Adipose tissue (tissue), 3 donors: ENCODE measurements around the gene RCSD1. TPM values are rescaled to one million over a fixed set of nuclear protein-coding genes. Genes with fewer than 3 reads are reported as not detected.

ENCODE experiments used
- H3K27ac ChIP-seq: one replicate; pipeline ENCODE4 v1.5.1; 2013; ENCODE audit warnings: low read depth, low read length
- WGBS, 3 donors: extraction: QIAGEN DNeasy Blood & Tissue Kit; methylation state at CpG; one replicate each; pipeline ENCODE4 v1.1.7; 2013; 5-methylcytosine and 5-hydroxymethylcytosine counted together
- polyA plus RNA-seq, 3 donors: library from polyadenylated mRNA; stranded (reverse); fragments of 200-250 nt; gene quantifications; one replicate each; pipeline ENCODE4 v1.2.3, GENCODE V29; 2013
- donor health status: healthy with polysubstance abuse.
- donor health status: Bipolar disorder and iron deficiency.
- donor health status: healthy.

Gene RCSD1
- polyA plus RNA-seq, 3 donors, result 2.2 to 13.5 (median 6.7) TPM

DNA sequence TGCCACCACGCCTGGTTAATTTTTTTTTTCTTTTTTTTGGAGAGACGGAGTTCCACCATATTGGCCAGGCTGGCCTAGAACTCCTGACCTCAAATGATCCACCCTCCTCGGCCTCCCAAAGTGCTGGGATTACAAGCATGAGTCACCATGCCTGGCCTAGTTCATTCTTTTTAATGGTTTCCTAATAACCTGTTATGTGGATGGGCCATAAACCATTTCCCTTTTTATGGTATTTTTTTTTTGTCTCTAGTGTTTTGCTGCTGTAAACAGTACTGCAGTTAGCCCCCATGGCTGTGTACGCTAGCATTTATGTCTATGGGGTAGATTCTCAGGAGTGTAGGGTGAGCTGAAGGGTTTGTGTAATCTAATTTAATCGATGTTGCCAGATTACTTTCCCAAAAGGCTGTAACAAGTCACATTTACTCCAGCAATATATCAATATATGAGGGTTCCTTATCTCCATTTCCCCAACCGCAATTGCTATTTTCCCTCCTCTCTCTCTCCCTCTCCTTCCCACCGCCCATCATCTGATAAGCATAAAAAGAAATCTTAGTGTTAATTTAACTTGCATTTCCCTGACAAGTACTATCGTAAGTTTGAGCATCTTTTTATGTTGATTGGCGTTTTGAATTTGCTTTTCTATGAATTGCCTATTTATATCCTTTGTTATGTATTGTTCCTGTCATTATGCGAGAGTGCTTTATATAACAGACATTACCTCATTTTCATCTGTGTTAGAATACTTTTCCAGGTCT, 28.7 kb downstream of the RCSD1 start:
- H3K27ac ChIP-seq, result no peak overlapping the region
- WGBS, 3 donors, result 57 to 69% (median 59%) methylated on average over 10 of the region's 10 CpGs

DNA sequence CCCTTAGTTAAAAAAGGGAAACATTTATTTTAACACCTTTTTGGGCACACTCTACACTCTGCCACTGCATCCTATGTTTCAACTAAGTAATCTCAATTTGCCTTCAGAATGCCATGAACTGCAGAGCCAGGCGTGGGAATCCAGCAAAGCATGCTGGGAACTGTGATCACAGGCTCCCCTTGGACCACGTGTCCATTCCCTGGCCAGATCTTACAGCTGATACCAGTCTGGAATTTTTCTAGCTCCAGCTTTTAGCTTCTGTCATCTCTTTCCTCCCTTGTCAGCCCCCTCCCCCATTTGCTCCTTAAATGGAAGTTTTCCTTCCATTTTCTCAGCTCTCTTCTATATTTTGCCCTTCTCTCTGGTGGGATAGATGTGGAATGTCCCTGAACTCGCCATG, 29.4 kb downstream of the RCSD1 start:
- no peak overlapping the region for H3K27ac ChIP-seq

DNA sequence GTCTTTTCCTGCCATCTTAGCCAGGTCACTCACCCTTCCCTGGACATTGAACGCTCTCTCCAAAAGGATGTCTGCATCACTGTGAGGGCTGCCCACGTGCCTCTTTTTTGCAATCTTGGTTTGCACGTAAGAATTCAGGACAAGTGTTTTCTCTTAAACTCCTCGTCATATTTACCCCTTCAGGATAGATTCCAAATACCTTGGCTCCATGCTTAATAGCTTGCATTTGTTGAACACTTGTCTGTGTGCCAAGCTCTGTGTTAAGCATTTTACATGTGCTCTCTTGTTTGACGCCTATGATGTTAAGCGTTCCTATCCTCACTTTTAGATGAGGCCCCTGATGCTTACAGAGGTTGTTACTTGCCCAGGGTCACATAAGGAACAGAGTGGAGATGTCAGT, 29.8 kb downstream of the RCSD1 start:
- no peak overlapping the region for H3K27ac ChIP-seq
- WGBS, 3 donors, result 75 to 82% (median 78%) methylated on average over 6 of the region's 6 CpGs

More for the DNA sequence above, 29.4 kb downstream of the RCSD1 start:
- whole genome bisulfite sequencing, 3 donors, result 51 to 70% (median 60%) methylated on average over 3 of the region's 3 CpGs

DNA sequence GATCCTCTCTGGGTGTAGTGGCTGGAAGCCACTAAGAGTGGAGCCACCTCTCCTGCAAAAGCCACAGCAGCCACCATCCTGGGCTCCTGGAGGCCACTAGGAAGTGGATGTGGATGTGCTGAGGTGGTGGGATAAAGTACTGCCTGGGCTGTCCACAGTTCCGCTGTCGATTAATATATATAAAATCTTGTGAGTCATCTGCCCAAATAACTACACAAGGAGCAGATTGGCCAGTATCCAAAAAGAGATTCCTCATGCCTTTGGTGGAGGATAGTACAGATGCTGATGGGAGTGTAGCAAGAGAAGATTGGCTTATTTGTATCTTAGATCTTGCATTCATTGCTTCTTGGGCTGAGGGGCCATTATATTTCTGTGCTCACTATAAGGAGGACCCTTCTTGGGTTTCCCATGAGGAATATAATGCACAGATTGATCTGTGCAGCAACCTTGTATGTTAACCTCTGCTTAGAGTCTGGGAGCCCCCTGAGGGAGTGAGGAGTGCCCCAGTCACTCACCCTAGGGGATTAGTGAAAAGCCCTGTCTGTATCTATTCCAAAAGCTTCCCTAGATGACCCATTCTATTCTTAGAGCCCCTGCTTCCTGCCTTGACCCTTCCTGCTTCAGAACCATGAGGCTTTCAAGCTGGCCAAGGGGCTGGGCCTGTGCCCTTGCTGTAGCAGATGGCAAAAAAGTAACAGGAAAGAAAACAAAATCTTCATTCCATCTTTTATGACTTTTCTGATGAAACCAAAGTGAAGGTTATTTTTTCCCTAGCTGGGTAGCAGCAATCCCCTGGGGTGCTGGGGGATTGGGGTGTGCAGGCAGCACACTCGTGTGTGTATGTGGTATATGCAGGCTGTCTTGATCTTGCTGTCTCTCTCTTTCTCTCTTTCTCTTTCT, 31.7 kb downstream of the RCSD1 start:
- no peak overlapping the region for H3K27ac ChIP-seq
- 53 to 79% (median 56%) methylated on average over 3 of the region's 3 CpGs for WGBS, 3 donors

DNA sequence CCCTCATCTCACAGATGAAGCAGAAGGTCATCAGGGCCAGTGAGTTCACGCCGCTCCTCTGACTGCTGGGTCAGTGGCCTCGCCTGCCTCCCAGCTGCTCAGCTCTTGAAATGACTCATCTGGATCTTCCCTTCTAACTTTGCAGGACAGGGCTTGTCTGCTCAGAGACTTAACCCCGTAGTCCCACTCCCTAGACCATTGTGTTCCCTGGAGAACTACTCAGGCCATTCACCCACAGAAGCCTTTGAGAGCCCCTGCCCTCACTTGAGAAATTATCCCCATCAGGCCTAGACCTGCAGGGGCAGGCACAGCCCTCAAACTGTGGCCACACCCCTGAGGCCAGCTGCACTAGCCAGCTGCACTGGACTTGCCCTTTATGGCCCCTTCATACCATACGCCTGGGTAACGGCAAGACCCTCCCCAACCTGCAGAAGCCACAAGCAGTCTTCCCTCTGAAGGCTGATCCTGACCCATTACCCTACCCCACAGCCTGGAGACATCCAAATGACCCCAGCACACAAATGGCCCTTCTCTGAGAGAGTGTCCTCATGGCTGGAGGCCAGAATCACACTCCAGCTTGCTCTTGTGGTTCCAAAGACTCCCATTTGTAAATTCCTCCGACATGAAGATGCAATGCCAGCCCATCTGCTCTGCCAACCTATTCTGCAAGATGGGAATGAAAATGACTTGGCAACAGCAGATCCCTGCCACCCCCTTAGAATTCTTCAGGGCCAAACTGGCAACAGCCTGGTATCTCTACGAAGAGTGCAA, 33.2 kb downstream of the RCSD1 start:
- 51 to 73% (median 57%) methylated on average over 8 of the region's 8 CpGs for WGBS, 3 donors
- no peak overlapping the region for H3K27ac ChIP-seq

DNA sequence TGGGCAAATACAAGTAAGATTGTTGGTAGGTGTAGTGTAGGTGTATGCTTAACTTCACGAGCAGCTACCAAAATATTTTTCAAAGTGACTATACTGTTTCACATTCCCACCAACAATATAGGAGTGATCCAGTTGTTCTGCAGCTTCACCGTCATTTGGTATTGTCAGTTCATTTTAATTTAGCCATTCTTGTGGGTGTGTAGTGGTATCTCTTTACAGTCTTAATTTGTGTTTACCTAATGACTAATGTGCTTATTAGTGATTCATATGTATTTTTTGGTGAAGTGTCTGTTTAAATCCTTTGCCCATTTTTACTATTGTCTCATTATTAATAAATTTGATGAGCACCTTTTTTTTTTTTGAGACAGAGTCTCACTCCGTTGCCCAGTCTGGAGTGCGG, 35.4 kb downstream of the RCSD1 start:
- H3K27ac ChIP-seq, result no peak overlapping the region
- 91 to 97% (median 95%) methylated on average over 4 of the region's 4 CpGs for WGBS, 3 donors

DNA sequence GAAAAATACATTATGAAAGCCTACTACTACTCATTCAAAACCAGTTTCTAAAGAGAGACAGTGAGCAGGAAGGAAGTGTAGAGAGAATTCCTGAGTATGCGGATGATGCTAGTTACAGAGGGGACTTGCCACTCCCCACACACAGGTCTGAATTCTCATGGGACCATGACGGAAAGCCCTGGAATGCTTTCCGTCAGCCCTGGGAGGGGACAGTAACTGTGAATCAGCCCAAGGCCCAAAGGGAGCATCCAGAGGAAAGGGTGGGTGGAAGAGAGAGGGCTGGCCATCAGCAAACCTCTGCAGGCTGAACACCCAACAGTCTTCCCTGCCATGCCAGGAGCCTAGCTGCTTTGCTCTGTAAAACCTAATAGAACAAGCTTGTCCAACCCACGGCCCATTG, 36.4 kb downstream of the RCSD1 start:
- WGBS, 3 donors, result 64 to 69% (median 65%) methylated on average over 4 of the region's 4 CpGs
- no peak overlapping the region for H3K27ac ChIP-seq

DNA sequence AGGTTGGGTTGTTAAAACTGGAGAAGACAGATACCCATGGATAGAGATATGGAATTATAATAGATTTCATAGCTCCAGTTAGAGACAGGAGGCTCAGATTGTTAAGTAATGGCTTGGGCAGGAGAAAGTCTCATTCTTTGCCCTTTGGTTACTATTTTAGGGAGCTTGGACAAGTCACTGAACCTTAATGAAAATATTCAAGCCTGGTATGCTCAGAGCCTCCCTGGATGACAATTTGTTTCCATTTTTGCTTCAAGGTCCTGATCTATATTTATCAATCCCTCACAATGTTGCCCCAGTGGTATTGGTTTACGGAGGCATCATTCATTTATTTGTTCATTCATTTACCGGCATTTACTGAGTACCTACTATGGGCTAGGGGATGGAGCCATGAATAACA, 37.5 kb downstream of the RCSD1 start:
- WGBS, 3 donors, result 89 to 96% (median 96%) methylated on average over 2 of the region's 2 CpGs
- no peak overlapping the region for H3K27ac ChIP-seq

DNA sequence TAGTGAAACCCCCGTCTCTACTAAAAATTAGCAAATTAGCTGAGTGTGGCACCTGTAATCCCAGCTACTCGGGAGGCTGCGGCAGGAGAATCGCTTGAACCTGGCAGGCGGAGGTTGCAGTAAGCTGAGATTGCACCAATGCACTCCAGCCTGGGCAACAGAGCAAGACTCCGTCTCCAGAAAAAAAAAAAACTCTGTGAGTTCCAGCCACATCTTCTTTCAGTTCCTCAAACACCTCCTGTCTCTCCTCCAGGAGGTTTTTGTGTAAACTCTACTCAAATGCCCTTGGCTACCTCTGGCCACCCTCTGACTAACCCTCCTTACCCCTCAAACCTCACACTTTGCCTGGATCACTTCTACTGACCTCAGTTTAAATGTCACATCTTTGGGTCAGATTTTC, 38.1 kb downstream of the RCSD1 start:
- 85 to 92% (median 89%) methylated on average over 5 to 6 of the region's 6 CpGs for WGBS, 3 donors
- no peak overlapping the region for H3K27ac ChIP-seq

DNA sequence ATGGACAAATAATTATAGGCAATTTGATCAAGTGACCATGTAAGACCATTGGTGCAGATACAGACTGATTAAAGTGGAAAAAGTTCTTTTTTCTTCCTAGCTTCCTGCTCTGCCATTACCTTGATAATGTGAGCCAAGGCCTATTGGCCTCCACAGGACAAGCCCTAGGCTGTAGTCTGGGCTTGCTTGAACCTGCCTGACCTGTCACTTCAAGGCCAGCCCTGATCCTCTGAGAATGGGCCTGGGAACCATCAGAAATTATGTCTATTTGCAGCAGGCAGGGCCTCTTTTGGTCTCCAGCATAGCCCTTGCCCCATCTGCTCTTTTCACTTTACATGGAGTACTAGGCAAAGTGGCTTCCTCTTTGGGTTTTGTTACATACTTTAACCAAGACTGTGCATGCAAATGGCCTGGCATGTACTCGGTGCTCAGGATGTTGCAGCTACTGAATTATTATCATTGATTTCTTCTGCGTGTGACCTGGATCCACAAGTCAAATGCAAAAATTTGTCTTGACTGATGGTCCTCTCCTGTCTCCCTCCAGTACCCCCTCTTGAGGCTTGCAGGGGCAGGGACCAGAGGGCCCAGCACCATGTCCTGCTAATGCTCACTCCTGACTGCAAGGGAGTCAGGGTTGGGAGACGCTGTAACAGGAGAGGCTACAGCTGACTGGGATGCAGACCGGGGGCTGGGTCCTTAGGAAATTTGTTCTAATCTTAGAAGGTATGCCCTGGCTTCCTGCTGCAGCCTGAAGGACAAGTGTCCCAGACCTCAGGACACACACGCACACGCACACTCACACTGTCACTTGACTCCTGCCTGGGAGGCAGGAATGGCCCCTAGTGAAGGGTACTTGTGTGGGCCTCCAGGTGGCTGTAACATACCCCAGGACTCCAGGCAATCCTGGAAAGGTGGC, 39.4 kb downstream of the RCSD1 start:
- H3K27ac ChIP-seq, result no peak overlapping the region
- WGBS, 3 donors, result 60 to 77% (median 66%) methylated on average over 6 of the region's 6 CpGs

DNA sequence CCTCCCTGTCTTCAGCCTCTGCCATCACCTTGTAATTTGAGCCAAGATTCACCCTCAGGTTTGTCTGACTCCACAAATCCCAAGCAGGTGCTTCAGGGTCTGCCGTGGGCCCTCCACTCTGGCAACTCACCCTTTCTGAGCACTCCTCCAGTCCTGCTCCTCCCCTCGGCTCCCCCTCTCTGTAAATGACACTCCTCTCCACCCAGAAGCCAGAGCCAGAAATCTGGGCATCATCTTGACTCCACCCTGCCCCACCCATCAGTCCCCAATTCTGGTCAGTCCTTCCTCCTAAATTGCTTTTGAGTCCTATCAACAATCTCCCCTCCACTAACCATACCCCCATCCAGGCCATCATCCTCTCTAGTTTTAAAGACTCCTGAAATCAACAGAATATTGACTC, 40.5 kb downstream of the RCSD1 start:
- no peak overlapping the region for H3K27ac ChIP-seq
- WGBS, 3 donors, result 78 to 90% (median 79%) methylated on average over 2 of the region's 2 CpGs

DNA sequence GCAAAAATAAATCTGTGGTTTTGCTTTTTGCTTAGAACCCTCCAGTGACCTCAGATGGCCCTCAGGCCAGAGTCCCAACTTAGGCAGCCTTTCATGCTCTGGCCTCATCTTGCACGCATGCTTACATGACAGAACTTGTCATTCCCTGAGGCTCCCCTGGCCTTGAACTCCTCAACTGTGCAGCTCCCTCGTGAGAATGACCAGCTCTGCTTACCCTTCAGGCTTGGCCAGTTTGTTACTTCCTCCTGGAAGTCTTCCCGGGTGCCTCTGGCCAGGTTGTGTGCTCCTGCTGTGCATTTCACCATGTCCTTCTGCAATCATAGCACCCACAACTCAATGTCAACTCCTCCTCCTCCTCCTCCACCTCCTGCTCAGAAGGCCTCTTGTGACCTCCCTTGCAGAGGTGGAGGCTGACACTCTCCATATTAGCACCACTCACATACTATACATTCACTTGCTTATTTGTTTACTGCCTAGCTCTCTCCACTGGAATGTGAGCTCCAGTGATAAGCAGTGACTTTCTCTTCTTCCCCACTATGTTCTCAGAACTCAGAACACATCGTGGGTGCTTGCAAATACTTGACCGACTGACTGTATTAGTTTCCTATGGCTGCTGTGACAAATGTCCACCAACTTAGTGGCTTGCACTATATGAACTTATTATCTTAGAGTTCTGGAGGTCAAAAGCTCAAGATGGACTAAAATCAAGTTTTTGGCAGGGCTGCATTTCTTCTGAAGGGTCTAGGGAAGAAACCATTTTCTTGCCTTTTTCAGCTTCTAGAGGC, 41.9 kb downstream of the RCSD1 start:
- 59 to 76% (median 67%) methylated on average over 5 of the region's 5 CpGs for WGBS, 3 donors
- H3K27ac ChIP-seq, result no peak overlapping the region

DNA sequence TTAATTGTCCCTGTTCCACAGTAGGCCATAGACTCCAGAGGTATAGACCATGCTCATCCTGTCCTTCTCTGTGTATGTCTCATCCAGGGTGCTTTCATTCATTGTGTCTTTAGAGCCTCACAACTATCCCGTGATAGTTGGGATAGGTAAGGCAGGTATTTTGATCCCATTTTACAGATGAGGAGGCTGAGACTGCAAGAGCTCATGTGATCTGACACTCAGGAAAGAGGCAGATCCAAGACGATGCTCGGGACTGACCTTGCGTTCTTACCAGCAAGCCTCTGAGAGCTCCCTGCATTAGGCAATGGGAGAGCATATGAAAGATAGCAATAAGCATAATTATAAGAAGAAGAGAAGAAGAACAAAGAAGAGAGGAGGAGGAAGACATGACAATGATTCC, 42.8 kb downstream of the RCSD1 start:
- H3K27ac ChIP-seq, result no peak overlapping the region
- 66 to 79% (median 68%) methylated on average over 4 of the region's 4 CpGs for WGBS, 3 donors

DNA sequence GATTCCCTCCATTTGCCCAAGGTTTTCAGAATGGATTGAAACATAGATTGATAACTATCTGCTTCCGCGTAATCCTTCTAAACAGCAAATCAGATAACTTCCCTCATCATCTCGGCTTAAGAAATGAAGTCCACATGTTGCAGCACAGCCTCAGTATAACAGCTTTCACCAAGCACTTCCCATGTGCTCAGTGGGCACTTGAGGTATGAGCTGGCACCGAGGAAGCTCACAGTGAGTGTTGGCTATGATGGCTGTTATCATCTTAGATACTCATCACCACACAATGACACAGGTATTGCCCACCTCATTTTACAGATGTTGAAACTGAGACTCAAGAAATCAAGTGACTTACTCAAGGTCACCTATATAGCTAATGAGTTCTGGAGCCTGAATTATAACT, 43.2 kb downstream of the RCSD1 start:
- WGBS, 3 donors, result 63 to 92% (median 74%) methylated on average over 4 of the region's 4 CpGs

DNA sequence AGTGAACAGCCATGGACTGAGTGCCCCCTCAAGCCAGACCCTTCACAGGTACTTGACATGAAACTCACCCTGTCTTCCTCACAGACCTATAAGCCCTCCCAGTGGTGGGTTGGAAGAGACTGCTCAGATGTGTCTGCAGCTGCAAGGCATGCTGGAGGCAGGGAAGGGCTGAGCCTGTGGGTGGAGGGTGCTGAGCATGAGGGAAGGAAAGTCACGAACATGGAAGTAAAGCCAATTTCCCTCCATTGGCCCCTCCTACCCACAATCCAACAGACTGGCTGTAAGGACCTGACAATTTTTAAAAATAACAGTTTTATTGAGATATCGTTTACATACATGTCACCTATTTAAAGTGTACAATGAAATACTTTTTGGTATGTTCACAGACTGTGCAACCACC, 44.1 kb downstream of the RCSD1 start:
- no peak overlapping the region for H3K27ac ChIP-seq
- 72 to 80% (median 75%) methylated on average over 2 of the region's 2 CpGs for WGBS, 3 donors

More for the DNA sequence above, 43.2 kb downstream of the RCSD1 start:
- H3K27ac ChIP-seq, result no peak overlapping the region

DNA sequence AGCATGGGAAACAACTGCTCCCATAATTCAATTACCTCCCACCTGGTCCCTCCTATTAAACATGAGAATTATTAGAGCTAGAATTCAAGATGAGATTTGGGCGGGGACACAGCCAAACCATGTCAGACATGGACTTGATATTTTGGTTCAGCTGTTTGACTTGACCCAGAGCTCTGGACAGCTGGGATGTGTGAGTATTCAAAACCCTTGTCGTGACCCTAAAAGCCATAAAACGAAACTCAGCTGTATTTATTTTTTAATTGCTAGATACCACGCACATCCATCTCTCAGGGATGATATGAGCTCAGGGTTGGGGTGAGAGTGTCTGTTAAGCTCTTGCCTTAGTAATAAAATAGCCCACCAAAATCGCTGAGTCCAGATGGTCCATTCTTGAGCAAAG, 45.4 kb downstream of the RCSD1 start:
- H3K27ac ChIP-seq, result no peak overlapping the region
- WGBS, 3 donors, result 84 to 94% (median 88%) methylated on average over 5 of the region's 5 CpGs

DNA sequence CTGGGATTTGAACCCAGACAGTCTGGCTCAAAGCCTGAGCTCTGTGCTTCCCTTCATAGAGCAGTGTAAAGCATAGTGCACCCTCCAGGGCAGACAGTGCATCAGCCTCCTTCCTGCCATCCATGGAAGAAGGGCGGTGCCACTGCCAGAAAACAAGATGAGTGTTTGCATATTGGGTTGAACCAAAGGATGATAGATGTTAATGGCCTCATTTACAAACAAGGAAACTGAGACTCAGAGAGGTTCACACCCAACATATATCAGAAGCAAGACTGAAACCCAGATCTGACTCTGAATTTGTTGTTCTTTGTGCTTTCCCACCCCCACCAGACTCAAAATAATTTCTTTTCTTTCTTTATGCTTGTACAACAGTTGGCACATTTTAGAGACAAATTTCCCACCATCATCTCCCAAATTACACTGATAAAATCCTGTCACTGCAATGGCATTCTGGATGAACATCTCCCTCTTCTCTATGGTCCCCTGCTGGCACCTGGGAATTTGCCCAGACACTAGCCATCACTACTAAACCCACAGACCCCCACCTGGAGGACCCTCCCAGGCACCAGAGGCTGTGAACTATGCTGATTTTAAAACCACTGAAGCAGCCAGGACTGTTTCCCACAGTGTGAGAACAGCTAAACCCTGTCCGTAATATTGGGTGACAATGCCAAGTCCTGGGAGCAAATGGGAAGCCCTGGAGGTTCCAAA, 46.3 kb downstream of the RCSD1 start:
- WGBS, 3 donors, result 89 to 98% (median 94%) methylated on average over 2 of the region's 2 CpGs
- no peak overlapping the region for H3K27ac ChIP-seq
